C4-2B (cell line): ENCODE measurements around the gene AGBL4.

Experiments
- H3K27ac ChIP-seq: fragments of 450-650 bp; 2 replicates; pipeline ENCODE4 v1.5.1; 2017
- ZFX ChIP-seq: fragments of 450-650 bp; IDR thresholded peaks from 2 replicates; pipeline ENCODE4 v1.6.1; 2017
- TF ChIP-seq, protein P1 (sequence below): fragments of 450-650 bp; conservative IDR thresholded peaks from 2 replicates; pipeline ENCODE4 v1.5.1; 2017; ENCODE audit warnings: mild to moderate bottlenecking

The AGBL4 gene

DNA sequence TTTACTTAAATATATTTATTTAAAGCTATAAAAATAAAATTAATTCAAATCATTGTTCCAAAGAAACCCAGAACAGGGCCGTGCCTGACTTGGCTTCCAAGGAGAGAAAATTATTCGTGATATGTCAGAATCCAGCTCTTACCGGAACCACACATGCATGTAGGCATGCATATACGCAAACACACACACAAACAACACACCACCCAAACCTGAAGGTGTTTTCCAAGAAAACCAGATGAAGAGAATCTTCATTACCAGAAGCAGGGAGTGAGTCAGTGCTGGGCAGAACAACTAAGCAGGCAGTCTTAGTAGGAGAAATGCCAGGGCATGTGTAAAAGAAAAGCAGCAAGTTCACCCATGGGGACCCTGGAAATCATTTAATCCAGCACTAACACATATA is 815.0 kb downstream of the AGBL4 start:
- TF ChIP-seq, protein P1, sequence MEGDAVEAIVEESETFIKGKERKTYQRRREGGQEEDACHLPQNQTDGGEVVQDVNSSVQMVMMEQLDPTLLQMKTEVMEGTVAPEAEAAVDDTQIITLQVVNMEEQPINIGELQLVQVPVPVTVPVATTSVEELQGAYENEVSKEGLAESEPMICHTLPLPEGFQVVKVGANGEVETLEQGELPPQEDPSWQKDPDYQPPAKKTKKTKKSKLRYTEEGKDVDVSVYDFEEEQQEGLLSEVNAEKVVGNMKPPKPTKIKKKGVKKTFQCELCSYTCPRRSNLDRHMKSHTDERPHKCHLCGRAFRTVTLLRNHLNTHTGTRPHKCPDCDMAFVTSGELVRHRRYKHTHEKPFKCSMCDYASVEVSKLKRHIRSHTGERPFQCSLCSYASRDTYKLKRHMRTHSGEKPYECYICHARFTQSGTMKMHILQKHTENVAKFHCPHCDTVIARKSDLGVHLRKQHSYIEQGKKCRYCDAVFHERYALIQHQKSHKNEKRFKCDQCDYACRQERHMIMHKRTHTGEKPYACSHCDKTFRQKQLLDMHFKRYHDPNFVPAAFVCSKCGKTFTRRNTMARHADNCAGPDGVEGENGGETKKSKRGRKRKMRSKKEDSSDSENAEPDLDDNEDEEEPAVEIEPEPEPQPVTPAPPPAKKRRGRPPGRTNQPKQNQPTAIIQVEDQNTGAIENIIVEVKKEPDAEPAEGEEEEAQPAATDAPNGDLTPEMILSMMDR: no peak
- no peak for TF ChIP-seq ZFX

DNA sequence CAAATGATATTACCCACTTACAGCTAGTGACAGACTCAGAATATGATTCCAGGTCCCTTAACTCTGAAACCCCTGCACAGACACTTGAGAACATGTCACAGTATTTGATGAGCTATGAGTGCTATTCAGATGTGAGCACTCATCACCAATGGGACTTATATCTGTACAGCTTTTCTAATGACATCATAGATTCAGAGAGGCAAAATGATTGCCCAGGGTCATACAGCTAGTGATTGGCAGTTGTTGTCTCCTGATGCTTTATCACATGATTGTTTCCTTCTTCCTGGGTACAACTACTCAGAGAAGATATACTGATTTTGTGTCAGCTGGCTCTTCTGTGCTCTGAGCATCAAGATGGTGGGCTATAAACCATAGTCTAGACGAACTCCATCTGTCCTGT is 819.0 kb downstream of the AGBL4 start:
- no peak for TF ChIP-seq ZFX
- TF ChIP-seq, protein P1: no peak
- no peak overlapping the region for H3K27ac ChIP-seq

More for the DNA sequence above, 815.0 kb downstream of the AGBL4 start:
- no peak overlapping the region for H3K27ac ChIP-seq

DNA sequence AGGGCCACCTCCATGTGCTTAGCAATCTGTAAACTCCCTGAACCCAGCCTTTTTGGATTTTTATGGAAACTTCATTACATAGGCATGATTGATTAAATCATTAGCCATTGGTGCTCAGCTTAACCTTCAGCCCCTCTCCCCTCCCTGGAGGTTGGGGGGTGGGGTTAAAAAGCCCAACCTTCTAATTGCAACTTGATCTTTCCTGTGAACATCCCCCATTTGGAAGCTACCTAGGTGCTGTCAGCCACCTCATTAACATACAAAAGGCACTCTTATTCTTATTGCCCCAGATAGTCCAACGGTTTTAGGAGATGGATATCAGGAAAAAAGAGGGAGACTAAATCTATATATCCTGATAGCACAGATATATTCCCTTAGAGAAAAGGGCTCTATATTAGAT is 823.0 kb downstream of the AGBL4 start:
- no peak for TF ChIP-seq ZFX
- TF ChIP-seq, protein P1: no peak
- H3K27ac ChIP-seq: no peak overlapping the region

DNA sequence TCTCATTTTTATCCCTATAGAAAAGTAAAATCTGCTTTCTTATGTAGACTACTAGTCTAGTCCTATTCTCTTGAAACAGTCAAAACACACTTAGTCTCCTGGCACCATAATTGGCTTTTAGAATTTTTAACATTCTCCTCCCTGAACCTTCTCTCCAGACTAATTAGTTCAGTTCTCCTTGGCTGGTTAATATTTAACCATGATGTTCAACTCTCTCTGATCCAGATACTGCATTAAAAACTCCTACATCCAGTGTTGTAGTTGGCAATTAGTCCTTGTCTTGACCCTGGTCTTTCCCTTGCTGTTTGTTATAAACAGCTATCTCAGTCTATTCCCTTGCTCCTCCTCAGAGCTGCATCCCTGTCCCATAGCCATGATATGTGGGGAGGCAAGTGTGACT is 824.2 kb downstream of the AGBL4 start:
- no peak overlapping the region for H3K27ac ChIP-seq

DNA sequence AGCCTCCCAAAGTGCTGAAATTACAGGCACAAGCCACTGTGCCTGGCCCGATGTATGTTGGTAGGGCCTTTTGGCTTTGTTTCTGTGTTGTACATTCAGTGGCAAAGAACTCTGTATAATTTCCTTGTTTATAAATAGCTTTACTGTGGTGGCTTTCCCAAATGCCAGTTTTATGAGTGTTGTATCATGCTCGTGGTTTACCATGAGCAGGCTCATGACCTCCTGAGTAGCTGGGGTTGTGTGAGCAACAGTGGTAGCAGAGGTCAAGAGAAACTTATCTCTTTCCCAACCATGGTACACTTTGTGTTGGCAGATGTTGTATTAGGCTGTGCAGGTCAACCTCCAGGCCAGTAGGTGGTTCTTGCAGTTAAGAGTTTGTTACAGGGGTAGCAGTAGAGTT is 826.7 kb downstream of the AGBL4 start:
- no peak overlapping the region for H3K27ac ChIP-seq
- TF ChIP-seq, protein P1: no peak
- TF ChIP-seq ZFX: no peak

More for the DNA sequence above, 824.2 kb downstream of the AGBL4 start:
- TF ChIP-seq ZFX: no peak
- TF ChIP-seq, protein P1: no peak

DNA sequence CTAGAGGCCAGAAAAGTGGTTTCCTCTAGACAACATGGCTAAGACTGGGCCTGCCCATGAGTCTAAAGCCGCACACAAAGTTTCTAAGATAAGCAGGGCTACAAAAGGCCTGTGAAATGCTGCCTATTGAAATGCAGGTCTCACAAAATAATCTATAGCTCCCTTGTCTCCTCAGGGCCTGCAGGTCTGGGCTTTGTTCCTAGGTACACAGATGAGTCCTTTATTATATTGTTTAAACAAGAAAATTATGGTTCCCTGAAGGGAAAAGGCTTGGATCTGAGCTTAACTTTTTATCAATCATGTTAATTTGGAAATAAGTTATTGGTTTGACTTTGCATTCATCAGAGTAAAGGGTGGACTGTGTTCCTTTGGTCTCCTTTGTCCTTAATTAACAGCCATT is 833.6 kb downstream of the AGBL4 start:
- H3K27ac ChIP-seq: no peak overlapping the region; the same call in 1 of the 2 replicates
- TF ChIP-seq ZFX: no peak
- TF ChIP-seq, protein P1: no peak

DNA sequence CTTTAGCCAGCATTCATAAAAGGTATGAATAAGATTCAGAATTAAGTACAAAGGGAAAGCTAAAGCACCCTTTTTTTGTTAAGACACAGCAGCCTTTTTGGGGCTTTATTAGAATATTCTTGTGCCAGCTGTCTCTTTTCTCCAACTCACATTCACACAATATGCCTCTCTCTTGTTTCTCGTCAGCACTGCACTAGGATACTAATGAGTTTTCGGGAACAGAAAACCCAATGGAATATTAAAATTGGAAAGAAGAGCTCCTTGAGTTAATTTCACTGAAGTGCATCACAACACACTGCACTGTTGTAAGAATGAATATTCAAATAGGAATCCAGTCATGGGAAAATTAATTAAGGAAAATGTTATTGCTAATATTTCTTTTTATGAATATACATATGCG is 836.7 kb downstream of the AGBL4 start:
- TF ChIP-seq, protein P1: no peak
- TF ChIP-seq ZFX: no peak
- no peak overlapping the region for H3K27ac ChIP-seq
